Panc1 (cell line): ENCODE data around the gene TAS1R2.

Experiments used
- CTCF ChIP-seq: fragments of 450-650 bp; IDR thresholded peaks from 2 replicates; pipeline ENCODE4 v1.5.1; 2017; ENCODE audit warnings: mild to moderate bottlenecking
- POLR2AphosphoS5 ChIP-seq: IDR thresholded peaks from 2 replicates; pipeline ENCODE4 v1.6.1; 2012; ENCODE audit warnings: mild to moderate bottlenecking, low read depth, low read length, moderate library complexity
- TCF7L2 ChIP-seq: IDR thresholded peaks from 2 replicates; pipeline ENCODE4 v1.6.1; 2011; ENCODE audit warnings: mild to moderate bottlenecking, low read depth, low read length, inconsistent platforms
- TF ChIP-seq, protein P1 (sequence below), 2 experiments: IDR thresholded peaks; 2 replicates each; pipeline ENCODE4 v1.6.1; 2011 to 2012; ENCODE audit warnings: low read depth in 2 of 2, control low read depth in 1 of 2, low read length in 1 of 2, mild to moderate bottlenecking in 1 of 2, moderate library complexity in 1 of 2; ENCODE audit not compliant: insufficient read depth in 1 of 2

GRCh38 chr1:18878538-18879214, 19.2 kb upstream of the TAS1R2 start:
- TF ChIP-seq CTCF: no peak
- TF ChIP-seq POLR2AphosphoS5: no peak
- TF ChIP-seq, protein P1, sequence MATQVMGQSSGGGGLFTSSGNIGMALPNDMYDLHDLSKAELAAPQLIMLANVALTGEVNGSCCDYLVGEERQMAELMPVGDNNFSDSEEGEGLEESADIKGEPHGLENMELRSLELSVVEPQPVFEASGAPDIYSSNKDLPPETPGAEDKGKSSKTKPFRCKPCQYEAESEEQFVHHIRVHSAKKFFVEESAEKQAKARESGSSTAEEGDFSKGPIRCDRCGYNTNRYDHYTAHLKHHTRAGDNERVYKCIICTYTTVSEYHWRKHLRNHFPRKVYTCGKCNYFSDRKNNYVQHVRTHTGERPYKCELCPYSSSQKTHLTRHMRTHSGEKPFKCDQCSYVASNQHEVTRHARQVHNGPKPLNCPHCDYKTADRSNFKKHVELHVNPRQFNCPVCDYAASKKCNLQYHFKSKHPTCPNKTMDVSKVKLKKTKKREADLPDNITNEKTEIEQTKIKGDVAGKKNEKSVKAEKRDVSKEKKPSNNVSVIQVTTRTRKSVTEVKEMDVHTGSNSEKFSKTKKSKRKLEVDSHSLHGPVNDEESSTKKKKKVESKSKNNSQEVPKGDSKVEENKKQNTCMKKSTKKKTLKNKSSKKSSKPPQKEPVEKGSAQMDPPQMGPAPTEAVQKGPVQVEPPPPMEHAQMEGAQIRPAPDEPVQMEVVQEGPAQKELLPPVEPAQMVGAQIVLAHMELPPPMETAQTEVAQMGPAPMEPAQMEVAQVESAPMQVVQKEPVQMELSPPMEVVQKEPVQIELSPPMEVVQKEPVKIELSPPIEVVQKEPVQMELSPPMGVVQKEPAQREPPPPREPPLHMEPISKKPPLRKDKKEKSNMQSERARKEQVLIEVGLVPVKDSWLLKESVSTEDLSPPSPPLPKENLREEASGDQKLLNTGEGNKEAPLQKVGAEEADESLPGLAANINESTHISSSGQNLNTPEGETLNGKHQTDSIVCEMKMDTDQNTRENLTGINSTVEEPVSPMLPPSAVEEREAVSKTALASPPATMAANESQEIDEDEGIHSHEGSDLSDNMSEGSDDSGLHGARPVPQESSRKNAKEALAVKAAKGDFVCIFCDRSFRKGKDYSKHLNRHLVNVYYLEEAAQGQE (IDR thresholded peaks at IDR 0.05; ENCODE audit: insufficient read depth in 1 of 2, low read depth in 2 of 2, low read length in 1 of 2): no peak
- TF ChIP-seq TCF7L2: no peak
